ENCODE results near the gene TXLNG. TPM values are rescaled to one million over a fixed set of nuclear protein-coding genes. Genes with fewer than 3 reads are reported as not detected.

The TXLNG gene
- total RNA-seq = 11.6 and 13.7 TPM in 2 replicates

GRCh38 chrX:16786139-16786790 lies at the start of gene TXLNG:
Gene TXLNG, plus strand, starts transcription at chrX:16786466. Its CDS starts 22 bp downstream, at chrX:16786488.

DNA sequence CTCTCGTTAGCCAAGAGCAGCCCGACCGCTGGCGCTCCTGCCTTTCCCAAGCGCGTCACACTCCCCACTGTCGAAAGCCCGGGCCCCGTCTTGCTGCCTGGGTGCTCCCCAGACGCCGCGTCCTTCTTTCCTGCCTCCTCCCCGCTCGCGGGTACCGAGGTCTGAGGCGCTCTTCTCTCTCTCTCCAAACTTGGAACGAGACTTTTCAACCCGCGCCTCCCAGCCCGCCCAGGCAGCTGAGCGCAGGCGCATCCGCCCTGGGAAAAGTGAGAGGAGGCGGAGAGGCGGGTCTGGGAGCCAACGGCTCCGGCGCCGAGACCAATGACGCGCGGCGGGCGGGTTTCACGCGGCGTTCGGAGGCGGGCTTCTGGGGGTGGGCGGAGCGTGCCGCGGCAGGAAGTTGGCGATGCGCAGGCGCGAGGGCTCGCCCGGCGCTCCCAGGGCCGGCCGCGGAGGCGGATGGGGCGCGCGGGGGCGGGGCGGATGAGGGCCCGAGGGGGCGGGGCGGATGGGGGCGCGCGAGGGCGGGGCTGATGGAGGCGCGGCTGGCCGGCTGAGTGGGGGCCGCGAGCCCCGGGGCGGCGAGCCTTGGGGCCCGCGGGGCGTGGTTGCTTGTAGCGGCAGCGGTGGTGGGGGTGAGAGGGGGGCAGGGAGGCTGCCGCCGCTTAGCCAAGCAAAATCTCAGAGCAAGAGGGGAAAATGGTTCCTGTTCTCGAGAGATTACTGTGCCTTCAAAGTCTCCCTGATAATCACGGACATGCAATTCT lies 84.0 kb downstream of the TXLNG start, which contains the start of gene RBBP7:
Gene RBBP7 (minus strand): TSS at position 268 of the 767 bp plus-strand sequence. CDS start 309 bp downstream, outside the sequence.

Other genes with a start within 250 kb of the TXLNG start
- not detected in 2 replicates for gene S100G, start 136.3 kb upstream of the TXLNG start, total RNA-seq
- 6.2 and 7.6 TPM in 2 replicates for gene CTPS2, start 73.8 kb upstream of the TXLNG start, total RNA-seq
- 13.9 and 19.3 TPM in 2 replicates for gene SYAP1, start 66.9 kb upstream of the TXLNG start, total RNA-seq
- gene RBBP7, start 83.9 kb downstream of the TXLNG start, total RNA-seq = 79.3 and 100 TPM in 2 replicates
- gene REPS2, start 160.2 kb downstream of the TXLNG start, total RNA-seq = 0.38 and 1.8 TPM in 2 replicates

Measured in hair follicular keratinocyte (primary cell).